ENCODE data around the gene PDE5A. TPM values are rescaled to one million over a fixed set of nuclear protein-coding genes. Genes with fewer than 3 reads are reported as not detected.

PDE5A gene
- polyA plus RNA-seq, 1 of the 3 experiments (the other 2 are of a cell fraction) = 6.4 TPM

GRCh38 chr4:119655111-119655837 lies 26.7 kb upstream of the PDE5A start (continued):
- TF ChIP-seq RAD21 (IDR thresholded peaks at IDR 0.05; ENCODE audit: low read length) (peak; percentile 30; the same call in 1 of the 2 replicates), USF2 (IDR thresholded peaks at IDR 0.05; ENCODE audit: borderline replicate concordance, low read depth, low read length) (no peak), REST (IDR thresholded peaks at IDR 0.05; ENCODE audit: low read depth, low read length) (no peak), RFX5 (IDR thresholded peaks at IDR 0.05; ENCODE audit: low read length) (no peak), PBX3 (IDR thresholded peaks at IDR 0.05) (no peak), ZBTB33 (IDR thresholded peaks at IDR 0.05; ENCODE audit: borderline replicate concordance, low read depth) (no peak)

GRCh38 chr4:119653990-119654389 lies 25.4 kb upstream of the PDE5A start:
- 82% methylated on average over 4 of the region's 4 CpGs for WGBS (ENCODE audit: low lambda C conversion rate)
- DNase-seq = no peak
- H3K9ac ChIP-seq = no peak overlapping the region
- no peaks in the 10 kb centered on the region for H3F3A ChIP-seq (replicated peaks; ENCODE audit: insufficient read depth)
- no peaks in the 10 kb centered on the region for H4K20me1 ChIP-seq (ENCODE audit: insufficient read depth)
- no peaks in the 10 kb centered on the region for H3K27me3 ChIP-seq (ENCODE audit: insufficient read depth)
- H3K4me2 ChIP-seq = no peak overlapping the region
- H3K36me3 ChIP-seq (replicated peaks in 1 of 2; ENCODE audit: control insufficient read depth in 1 of 2, insufficient read depth in 2 of 2, low read length in 1 of 2) = no peaks in the 10 kb centered on the region
- no peaks in the 10 kb centered on the region for H3K9me2 ChIP-seq
- POLR2A ChIA-PET = no interaction called here
- no peak overlapping the region for H3K27ac ChIP-seq (ENCODE audit: low read depth in 2 of 2, low read length in 1 of 2)
- no peaks in the 10 kb centered on the region for H3K79me2 ChIP-seq (ENCODE audit: insufficient read depth)
- H3K4me3 ChIP-seq (ENCODE audit: low read depth in 2 of 2, low read length in 1 of 2) = no peak overlapping the region
- 0 out of 2 replicates have a peak overlapping the region, but pooled peaks have one; percentile 16 for H2AFZ ChIP-seq (ENCODE audit: low read depth)
- CTCF ChIA-PET = interaction anchor here (1.2 to 5.2 kb wide), 5 partner anchors 9 to 50 kb away, joined by 3 to 34 read pairs (median 4); partner anchors contain the start of gene PDE5A
- peaks cover 0 to 9% of the 10 kb centered on the region in 2 experiments; a peak in 2 of 4 replicates for H3K4me1 ChIP-seq (ENCODE audit: control insufficient read depth in 1 of 2, insufficient read depth in 2 of 2, low read depth in 1 of 2, low read length in 1 of 2)
- no peaks in the 10 kb centered on the region for H3K9me3 ChIP-seq
- TF ChIP-seq RCOR1 (IDR thresholded peaks at IDR 0.05; ENCODE audit: low read length) (no peak), USF2 (IDR thresholded peaks at IDR 0.05; ENCODE audit: borderline replicate concordance, low read depth, low read length) (no peak), SMC3 (IDR thresholded peaks at IDR 0.05; ENCODE audit: low read depth, low read length) (no peak), NFIC (IDR thresholded peaks at IDR 0.05; ENCODE audit: borderline replicate concordance) (no peak), EZH2phosphoT487 (IDR thresholded peaks at IDR 0.05; ENCODE audit: borderline replicate concordance, low read depth) (no peak), POLR2AphosphoS5 (IDR thresholded peaks at IDR 0.05; ENCODE audit: low read depth, low read length) (no peak), EP300 (IDR thresholded peaks at IDR 0.05; ENCODE audit: borderline replicate concordance in 1 of 2, low read depth in 1 of 2, low read length in 1 of 2) (no peak), TCF12 (IDR thresholded peaks at IDR 0.05) (no peak), TAF1 (IDR thresholded peaks at IDR 0.05; ENCODE audit: borderline replicate concordance, low read depth, low read length) (no peak), TEAD4 (IDR thresholded peaks at IDR 0.05; ENCODE audit: borderline replicate concordance, insufficient read depth) (no peak), GATA2 (CRISPR knock-in tag; IDR thresholded peaks at IDR 0.05) (no peak), RXRA (IDR thresholded peaks at IDR 0.05; ENCODE audit: borderline replicate concordance, low read depth) (no peak), IRF3 (IDR thresholded peaks at IDR 0.05; ENCODE audit: low read depth, low read length) (no peak), PBX3 (IDR thresholded peaks at IDR 0.05) (no peak), RFX5 (IDR thresholded peaks at IDR 0.05; ENCODE audit: low read length) (no peak)

Measured in SK-N-SH (cell line).